Measurements from ENCODE around the gene NUB1. TPM values are rescaled to one million over a fixed set of nuclear protein-coding genes. Genes with fewer than 3 reads are reported as not detected.

Gene NUB1
- total RNA-seq, 1 donor from 2014 or later, result 33.5 TPM

GRCh38 chr7:151426441-151426903, 84.9 kb downstream of the NUB1 start:
- peak; percentile 13 for DNase-seq

GRCh38 chr7:151426904-151427704, 85.5 kb downstream of the NUB1 start:
- DNase-seq, result no peak

GRCh38 chr7:151427705-151428377, 86.2 kb downstream of the NUB1 start:
- DNase-seq, result no peak

Other genes with a start within 250 kb of the NUB1 start
- not detected for gene GBX1, start 174.1 kb upstream of the NUB1 start, total RNA-seq
- gene ASB10, start 154.6 kb upstream of the NUB1 start, total RNA-seq, result not detected
- not detected for gene H2BK1, start 131.3 kb upstream of the NUB1 start, total RNA-seq
- 29.5 TPM for gene ABCF2, start 114.6 kb upstream of the NUB1 start, total RNA-seq
- gene CHPF2, start 109.3 kb upstream of the NUB1 start, total RNA-seq, result 19.0 TPM
- gene SMARCD3, start 93.1 kb upstream of the NUB1 start, total RNA-seq, result 147 TPM
- 50.2 TPM for gene WDR86, start 68.2 kb downstream of the NUB1 start, total RNA-seq
- gene CRYGN, start 98.3 kb downstream of the NUB1 start, total RNA-seq, result not detected
- gene RHEB, start 178.1 kb downstream of the NUB1 start, total RNA-seq, result 83.9 TPM